Colon (tissue), 2 donors: ENCODE results near the gene COL11A2.

Experiments
- FAIRE-seq: peaks from 2 replicates; lab custom pipeline; 2012; peaks lifted over from hg19 to GRCh38; lab: Jason Lieb, UNC
- donor health status: control.
- donor health status: control.

COL11A2 gene

DNA sequence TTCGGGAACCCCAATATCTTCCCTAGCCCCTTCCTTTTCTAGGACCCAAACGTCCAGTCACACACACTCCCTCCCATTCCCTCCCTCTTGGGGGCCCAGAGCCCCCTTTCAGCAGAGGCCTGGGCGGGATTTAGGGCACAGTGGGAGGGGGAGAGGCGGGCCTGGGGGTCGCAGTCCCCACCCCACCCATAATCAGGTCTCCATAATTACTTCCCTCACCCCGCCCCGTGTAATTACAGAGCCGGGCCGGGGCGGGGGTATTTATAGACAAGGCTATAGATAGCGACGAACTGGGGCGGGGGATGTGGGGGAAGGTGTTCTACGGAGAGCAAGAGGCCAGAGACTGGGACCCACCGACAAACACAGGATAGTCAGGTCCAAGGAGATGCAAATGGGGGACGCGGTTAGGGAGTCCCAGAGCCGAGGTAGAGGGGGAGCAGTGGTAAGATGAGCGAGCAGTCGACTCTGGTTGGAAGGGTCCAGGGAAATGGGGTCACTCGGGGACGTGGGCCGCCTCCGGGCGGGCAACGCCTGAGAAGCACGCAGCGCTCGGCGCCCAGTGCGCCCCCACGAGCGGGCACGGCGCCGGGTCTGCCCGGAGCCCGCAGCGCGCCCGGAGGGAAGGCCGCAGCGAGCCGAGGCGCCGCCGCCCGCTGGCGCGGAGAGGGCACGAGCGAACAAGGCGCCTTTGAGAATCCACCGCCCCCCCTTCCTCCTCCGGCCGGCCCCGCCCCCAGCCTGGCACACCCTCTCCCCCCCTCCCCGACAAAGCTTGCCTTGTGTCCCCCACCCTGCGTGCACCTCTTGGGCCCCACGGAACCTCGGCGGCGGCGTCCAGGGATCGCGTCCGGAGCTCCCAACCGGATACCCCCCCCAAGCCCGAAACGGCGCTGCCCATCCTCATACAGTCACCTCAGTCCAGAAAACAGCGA lies 670 bp upstream of the COL11A2 start:
- FAIRE-seq: no peak

DNA sequence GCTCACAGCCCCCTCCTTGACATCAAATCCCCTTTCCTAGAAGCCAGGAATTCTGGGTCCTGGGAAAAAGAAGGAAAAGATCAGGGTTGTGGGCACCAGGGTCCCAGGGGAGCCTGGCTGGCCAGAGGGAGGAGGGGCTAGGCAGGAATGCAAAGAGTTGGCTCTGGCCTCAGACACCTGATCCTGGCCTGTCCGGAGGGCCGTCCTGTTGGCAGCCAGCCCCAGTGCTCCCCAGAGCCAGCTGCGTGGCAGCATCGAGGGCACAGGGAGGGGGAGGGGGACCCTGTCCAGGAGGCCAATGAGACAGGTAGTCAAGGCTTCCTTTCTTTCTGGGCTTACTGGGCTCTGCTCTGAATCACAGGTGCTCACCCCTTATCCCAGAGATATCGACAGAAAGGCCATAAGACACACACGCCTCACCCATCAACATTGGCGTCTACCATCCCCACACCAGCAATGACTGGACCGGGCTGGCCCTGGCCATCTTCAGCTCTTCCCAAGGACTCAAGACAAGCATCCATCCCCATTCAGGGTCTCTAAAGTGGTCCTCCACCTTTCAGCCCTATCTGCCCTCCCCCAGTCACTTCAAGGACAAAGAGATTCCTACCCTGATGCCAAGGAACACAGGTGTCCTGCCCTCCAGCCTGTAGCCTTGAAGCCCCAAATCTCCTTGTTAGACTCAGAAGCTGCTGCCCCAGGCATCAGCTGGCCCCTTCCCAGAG lies 723 bp downstream of the COL11A2 start:
- no peak for FAIRE-seq

DNA sequence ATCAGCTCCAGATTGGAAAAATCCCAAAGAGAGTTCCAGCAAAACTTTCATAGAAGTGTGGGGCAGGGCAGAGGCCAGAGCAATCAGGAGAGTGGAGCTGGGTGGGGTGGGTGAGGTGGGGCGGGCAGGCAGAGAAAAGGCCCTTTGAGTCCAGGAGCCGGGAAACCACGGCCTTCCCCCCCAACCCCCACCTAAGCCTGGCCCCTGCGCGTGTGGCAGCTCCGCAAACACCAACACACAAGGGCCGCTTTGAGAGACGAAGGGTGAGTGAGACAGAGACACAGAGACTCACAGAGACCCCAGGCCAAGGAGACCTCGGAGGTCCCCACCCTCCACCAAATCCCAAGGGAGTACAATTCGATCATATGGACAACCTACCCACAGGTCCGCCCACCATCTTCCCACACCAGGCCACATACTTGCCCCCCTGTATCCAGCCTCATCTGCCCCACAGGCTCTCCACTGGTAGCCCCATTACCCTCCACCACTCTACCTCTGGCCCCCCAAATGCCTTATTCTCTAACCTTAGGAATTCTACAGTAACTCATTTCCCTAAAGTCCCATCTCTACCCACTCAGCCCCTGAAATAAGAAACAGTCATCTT lies 1.7 kb downstream of the COL11A2 start:
- no peak for FAIRE-seq

- FAIRE-seq: no peak
Measured at GRCh38 chr6:33189625-33190448, 2.4 kb downstream of the COL11A2 start.

DNA sequence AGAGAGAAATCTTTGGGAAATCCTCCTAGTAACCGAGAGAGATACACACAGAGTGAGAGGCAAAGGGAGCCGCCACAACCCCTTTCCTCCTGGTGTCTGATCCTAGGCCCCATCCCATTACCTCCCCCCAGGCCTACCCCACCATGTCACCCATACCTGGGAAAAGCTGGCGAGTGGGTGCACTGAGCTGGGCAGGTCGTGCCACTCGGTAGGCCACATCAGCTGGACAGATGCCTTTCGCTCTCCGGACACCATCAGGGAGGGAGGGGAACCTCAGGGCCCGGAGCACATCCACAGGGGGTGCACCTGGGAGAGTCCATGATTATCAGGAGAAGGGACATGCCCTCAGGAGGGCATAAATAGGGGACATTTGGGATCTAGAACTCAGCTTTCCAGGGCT lies 3.1 kb downstream of the COL11A2 start:
- FAIRE-seq: no peak

DNA sequence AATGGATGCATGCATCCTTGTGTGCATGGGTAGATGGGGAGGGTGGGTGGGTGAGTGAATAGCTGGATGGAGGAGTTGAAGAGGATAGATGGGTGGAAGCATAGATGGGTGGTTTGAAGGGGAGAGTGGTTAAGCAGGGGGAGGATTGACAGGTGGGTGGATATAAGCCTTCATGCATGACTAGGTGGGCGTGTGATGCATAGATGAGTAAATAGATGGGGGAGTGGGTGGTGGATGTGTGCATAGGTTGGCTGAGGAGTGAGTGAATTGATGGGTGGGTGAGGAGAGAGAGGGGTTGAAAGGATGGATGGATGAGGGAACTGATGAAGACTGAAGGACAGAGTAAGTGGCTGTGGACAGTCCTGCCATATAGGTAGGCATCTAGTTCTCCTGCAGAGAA lies 4.5 kb downstream of the COL11A2 start:
- FAIRE-seq: no peak

GRCh38 chr6:33185654-33186187 lies 6.5 kb downstream of the COL11A2 start:
- no peak for FAIRE-seq

DNA sequence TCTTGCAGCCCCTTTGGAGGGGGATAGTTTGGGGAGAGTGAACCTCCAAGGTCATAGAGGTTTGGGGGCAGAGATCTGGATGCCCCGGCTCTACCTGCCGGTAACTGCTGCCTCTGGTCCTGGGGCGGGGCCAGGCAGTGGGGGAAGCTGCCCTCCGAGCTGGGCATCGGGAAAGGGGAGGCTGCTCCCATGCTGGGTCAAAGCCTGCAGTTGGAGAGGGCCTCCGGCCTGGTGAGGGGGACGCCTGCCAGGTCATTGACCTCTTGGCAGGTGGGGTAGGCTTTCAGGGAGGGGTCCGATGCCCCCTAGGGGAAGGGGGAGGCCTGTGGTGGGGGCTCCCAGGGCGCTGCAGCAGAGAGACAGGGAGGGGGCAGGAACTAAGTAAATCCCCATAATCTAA lies 7.1 kb downstream of the COL11A2 start:
- no peak for FAIRE-seq

DNA sequence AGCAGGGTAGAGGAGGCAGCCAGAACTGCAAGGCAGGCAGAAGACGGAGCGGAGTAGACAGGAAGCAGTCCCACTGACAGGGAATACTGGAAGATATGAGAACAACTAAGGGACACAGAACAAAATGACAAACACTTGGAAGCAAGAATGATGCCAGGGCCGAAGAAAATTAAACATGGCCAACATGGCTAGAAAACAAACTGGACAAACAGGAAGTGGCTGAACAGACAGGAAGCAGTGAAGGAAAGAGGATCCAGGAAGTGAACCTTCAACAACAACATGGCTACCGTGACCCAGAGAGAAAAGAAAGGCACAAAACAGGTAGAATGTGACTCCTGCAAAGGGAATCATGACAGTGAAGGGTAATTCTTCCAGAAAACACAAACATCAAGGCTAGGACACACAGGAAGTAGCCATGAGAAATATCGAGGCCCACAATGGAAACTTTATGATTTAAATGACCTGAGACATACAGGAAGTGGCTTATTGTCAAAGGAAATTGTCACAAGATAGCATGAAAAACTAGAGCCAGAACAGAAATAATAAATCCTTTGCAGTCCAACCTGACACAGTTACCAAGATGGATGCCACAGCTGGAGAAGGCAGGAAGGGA lies 9.1 kb downstream of the COL11A2 start:
- no peak for FAIRE-seq

GRCh38 chr6:33181141-33181540 lies 11.1 kb downstream of the COL11A2 start:
- FAIRE-seq: no peak

GRCh38 chr6:33178755-33179475 lies 13.4 kb downstream of the COL11A2 start:
- FAIRE-seq: no peak

DNA sequence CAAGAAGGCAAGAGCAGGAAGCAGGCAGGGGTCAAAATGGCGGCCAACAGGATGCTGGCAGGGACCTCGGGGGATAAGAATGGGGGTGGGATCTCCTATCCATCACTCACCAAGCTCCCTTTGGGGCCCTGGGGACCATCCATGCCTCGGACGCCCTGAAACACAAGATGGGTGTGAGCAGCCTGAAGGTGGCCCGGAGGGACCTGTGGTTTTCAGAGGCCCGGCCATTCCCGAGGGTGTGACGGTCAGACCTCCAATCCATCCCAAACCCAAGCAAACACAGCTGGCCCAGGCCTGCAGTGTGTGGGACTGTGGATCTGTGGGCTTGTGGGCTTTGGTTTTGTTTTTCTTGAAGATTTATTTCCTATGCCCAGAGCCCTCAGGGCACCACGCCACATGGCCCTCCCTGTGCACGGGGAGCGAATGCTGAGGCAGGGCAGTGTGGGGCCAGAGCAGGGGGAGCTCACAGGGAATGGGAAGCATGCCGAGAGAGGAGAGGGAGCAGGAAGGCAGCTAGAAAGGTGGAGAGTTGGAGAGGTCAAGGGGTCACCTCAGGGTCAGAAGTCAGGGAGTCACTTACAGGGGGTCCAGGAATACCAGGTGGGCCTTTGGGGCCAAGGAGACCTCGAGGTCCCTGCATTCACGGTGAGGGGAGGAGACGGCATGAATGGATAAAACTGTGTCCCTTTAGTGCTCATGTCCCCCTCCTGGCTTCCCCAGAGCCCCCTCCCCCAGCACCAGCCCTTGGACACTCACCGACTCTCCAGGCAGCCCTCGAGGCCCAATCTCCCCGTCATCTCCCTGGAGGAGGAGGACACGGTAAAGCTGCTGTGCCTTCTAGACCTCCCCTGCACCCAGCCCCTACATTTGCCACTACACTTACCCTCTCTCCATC lies 14.5 kb downstream of the COL11A2 start:
- FAIRE-seq: no peak

GRCh38 chr6:33176906-33177305 lies 15.4 kb downstream of the COL11A2 start:
- FAIRE-seq: no peak

DNA sequence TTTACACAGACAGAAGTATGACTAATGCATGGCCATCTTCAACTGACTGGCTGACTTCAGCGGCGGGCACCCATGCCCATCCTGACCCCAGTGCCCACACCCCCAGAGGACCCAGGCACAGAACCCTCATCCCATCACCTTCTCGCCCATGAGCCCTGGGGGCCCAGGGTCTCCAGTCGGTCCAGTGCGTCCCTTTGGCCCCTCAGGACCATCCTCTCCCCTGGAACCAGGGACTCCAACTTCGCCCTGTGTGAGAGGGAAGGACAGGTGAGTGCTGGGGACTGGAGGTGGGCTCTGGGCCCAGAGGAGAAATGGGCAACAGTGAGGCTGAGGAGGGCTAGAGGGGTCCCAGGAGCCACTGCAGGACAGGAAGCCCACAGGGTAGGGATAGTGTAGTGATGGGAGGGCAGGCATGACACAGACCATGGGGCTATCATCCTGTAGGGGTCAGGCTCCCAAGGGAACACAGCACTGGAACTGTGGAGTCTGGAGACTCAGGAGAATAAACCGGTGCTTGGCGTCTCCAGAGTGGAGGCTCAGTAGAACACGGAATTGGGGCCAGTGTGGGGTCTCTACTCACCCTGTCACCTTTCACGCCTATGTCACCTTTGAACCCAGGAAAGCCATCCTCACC lies 16.7 kb downstream of the COL11A2 start:
- no peak for FAIRE-seq

- no peak for FAIRE-seq
Measured at GRCh38 chr6:33174784-33175183, 17.5 kb downstream of the COL11A2 start.

- no peak for FAIRE-seq
Measured at GRCh38 chr6:33173535-33174180, 18.6 kb downstream of the COL11A2 start.

DNA sequence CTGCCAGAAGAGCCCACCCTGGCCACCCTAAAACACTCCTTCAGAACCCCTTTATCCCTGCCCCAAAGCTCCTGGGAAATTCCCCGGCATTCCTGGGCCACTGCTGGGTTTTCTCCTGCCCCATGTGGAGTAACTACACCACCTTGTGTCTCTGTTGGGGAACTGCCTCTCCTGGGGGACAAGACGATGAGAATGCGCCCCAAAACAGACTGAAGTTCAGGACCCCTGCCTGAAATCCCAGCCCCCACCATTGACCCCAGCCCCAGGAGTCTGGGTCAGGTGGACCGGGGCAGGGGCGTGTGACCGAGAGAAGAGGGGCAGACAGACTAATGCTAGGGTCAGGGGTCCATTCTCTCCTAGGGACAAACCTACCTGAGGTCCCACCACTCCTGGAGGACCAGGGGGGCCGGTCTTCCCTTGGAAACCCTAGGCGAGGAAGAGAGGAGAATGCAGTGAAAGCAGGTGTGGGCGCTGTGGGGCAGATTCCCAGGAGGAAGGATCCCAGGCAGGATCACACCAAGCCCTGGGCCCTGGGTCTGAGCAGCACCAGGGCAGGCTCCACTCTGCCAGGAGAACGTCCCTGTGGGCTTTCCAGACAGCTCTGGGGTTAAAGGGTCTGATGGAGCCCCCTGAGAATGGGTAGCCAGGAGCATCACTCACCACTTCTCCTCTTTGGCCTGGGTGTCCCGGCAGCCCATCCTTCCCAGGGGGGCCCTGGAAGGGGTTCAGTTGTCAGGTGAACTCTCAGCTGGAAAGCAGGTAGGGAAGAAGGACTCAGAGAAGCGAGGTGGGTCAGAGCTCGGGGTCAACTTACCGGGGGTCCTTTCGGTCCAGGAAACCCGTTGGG lies 19.4 kb downstream of the COL11A2 start:
- FAIRE-seq: no peak
